IMR-90 (cell line): ENCODE measurements around the gene SCIN. TPM values are rescaled to one million over a fixed set of nuclear protein-coding genes. Genes with fewer than 3 reads are reported as not detected.

Experiments used
- ATAC-seq: fragments of 200-7000 bp; cut with Tn5 transposase; 2 replicates; pipeline ENCODE4 v1.9.1; 2020; ENCODE audit warnings: low read depth, mild to moderate bottlenecking, moderate library complexity
- BruUV-seq: library from RNA; stranded (reverse); fragments of 400-500 nt; replicated peaks from 2 replicates; lab custom pipeline; 2021; lab: Mats Ljungman, UMichigan
- CTCF ChIA-PET: fragments of 300-600 bp; formaldehyde crosslinking; extraction: SDS; loops from one replicate; lab custom pipeline; 2021; ENCODE audit warnings: antibody characterized with exemption; lab: Yijun Ruan, JAX
- POLR2A ChIA-PET: fragments of 300-600 bp; sonication (Branson Sonifier 250); formaldehyde crosslinking; loops from one replicate; lab custom pipeline; 2022; ENCODE audit warnings: antibody characterized with exemption; ENCODE audit not compliant: unreplicated experiment; lab: Charles Lee
- DNase-seq: peaks from one replicate; pipeline ENCODE4 v3.0.0; 2013
- H2AFZ ChIP-seq: replicated peaks from 2 replicates; pipeline ENCODE3; 2013; ENCODE audit warnings: low read length, mild to moderate bottlenecking; ENCODE audit not compliant: poor library complexity
- H2AK5ac ChIP-seq: 2 replicates; pipeline ENCODE4 v1.6.1; 2013; ENCODE audit warnings: low read depth, low read length, inconsistent platforms
- H2AK9ac ChIP-seq: replicated peaks from 2 replicates; pipeline ENCODE3; 2013; ENCODE audit warnings: mild to moderate bottlenecking, low read depth, low read length, moderate library complexity; ENCODE audit not compliant: poor library complexity
- H2BK120ac ChIP-seq: 2 replicates; pipeline ENCODE4 v1.6.1; 2013; ENCODE audit warnings: low read depth, low read length, inconsistent platforms
- H2BK15ac ChIP-seq: 3 replicates; pipeline ENCODE4 v1.6.1; 2013; ENCODE audit warnings: low read depth, low read length, inconsistent platforms
- H2BK20ac ChIP-seq: 2 replicates; pipeline ENCODE4 v1.6.1; 2013; ENCODE audit warnings: low read depth, mild to moderate bottlenecking, inconsistent platforms, low read length, moderate library complexity
- H2BK5ac ChIP-seq: 2 replicates; pipeline ENCODE4 v1.6.1; 2013; ENCODE audit warnings: mild to moderate bottlenecking, low read depth, low read length, inconsistent platforms; ENCODE audit not compliant: poor library complexity, severe bottlenecking
- H3K14ac ChIP-seq: replicated peaks from 2 replicates; pipeline ENCODE4 v1.6.1; 2013; ENCODE audit warnings: low read depth, low read length, inconsistent platforms
- H3K18ac ChIP-seq: 2 replicates; pipeline ENCODE4 v1.6.1; 2013; ENCODE audit warnings: low read depth, low read length, control low read depth
- H3K23ac ChIP-seq: 2 replicates; pipeline ENCODE4 v1.6.1; 2013; ENCODE audit warnings: low read depth, low read length, inconsistent platforms
- H3K27ac ChIP-seq: 2 replicates; pipeline ENCODE4 v1.5.1; 2013; ENCODE audit warnings: mild to moderate bottlenecking, control low read depth, low read length; ENCODE audit not compliant: insufficient read depth
- H3K27me3 ChIP-seq: 2 replicates; pipeline ENCODE4 v1.6.1; 2013; ENCODE audit warnings: low read length; ENCODE audit not compliant: control insufficient read depth, insufficient read depth
- H3K36me3 ChIP-seq: 2 replicates; pipeline ENCODE4 v1.6.1; 2013; ENCODE audit warnings: low read length, mixed read lengths; ENCODE audit not compliant: control insufficient read depth, insufficient read depth
- H3K4ac ChIP-seq: 2 replicates; pipeline ENCODE4 v1.6.1; 2013; ENCODE audit warnings: low read depth, low read length, inconsistent platforms
- H3K4me1 ChIP-seq: 2 replicates; pipeline ENCODE4 v1.6.1; 2013; ENCODE audit warnings: low read length, mixed read lengths; ENCODE audit not compliant: control insufficient read depth, insufficient read depth
- H3K4me2 ChIP-seq: 2 replicates; pipeline ENCODE4 v1.6.1; 2013; ENCODE audit warnings: low read depth, mild to moderate bottlenecking, control low read depth, low read length, moderate library complexity
- H3K4me3 ChIP-seq: 2 replicates; pipeline ENCODE4 v1.5.1; 2013; ENCODE audit warnings: low read depth, mild to moderate bottlenecking, control low read depth, low read length, moderate library complexity; ENCODE audit not compliant: insufficient read depth
- H3K56ac ChIP-seq: 2 replicates; pipeline ENCODE4 v1.6.1; 2013; ENCODE audit warnings: low read length, inconsistent platforms; ENCODE audit not compliant: insufficient read depth; ENCODE audit errors: extremely low read depth
- H3K79me1 ChIP-seq, 2 experiments: 2 replicates each; pipeline ENCODE4 v1.6.1; 2013; ENCODE audit warnings: low read length in 2 of 2, inconsistent platforms in 1 of 2, low read depth in 1 of 2
- H3K9ac ChIP-seq: 2 replicates; pipeline ENCODE4 v1.6.1; 2013; ENCODE audit warnings: low read depth, low read length, control low read depth
- H3K9me1 ChIP-seq: 2 replicates; pipeline ENCODE4 v1.6.1; 2013; ENCODE audit warnings: low read length, inconsistent platforms; ENCODE audit not compliant: insufficient read depth
- H3K9me3 ChIP-seq: 2 replicates; pipeline ENCODE4 v1.6.1; 2013; ENCODE audit warnings: low read length; ENCODE audit not compliant: control insufficient read depth, insufficient read depth
- H4K20me1 ChIP-seq: 2 replicates; pipeline ENCODE4 v1.6.1; 2013; ENCODE audit warnings: low read length, inconsistent platforms; ENCODE audit not compliant: insufficient read depth
- H4K5ac ChIP-seq: 2 replicates; pipeline ENCODE4 v1.6.1; 2013; ENCODE audit warnings: mild to moderate bottlenecking, low read depth, low read length, control low read depth
- H4K8ac ChIP-seq, 2 experiments: 2 replicates each; pipeline ENCODE4 v1.6.1; 2013; ENCODE audit warnings: low read depth in 2 of 2, low read length in 2 of 2, control low read depth in 1 of 2, inconsistent platforms in 1 of 2
- H4K91ac ChIP-seq: 2 replicates; pipeline ENCODE4 v1.6.1; 2013; ENCODE audit warnings: low read depth, low read length, inconsistent platforms; ENCODE audit not compliant: insufficient read depth
- BHLHE40 ChIP-seq: fragments of 150-350 bp; IDR thresholded peaks from 2 replicates; pipeline ENCODE4 v1.6.1; 2016; ENCODE audit warnings: mild to moderate bottlenecking, low read depth, low read length
- CEBPB ChIP-seq: IDR thresholded peaks from 2 replicates; pipeline ENCODE4 v1.6.1; 2012; ENCODE audit warnings: low read depth, low read length, improper control_type of control experiment
- CHD1 ChIP-seq: IDR thresholded peaks from 2 replicates; pipeline ENCODE4 v1.6.1; 2012; ENCODE audit warnings: low read depth, low read length, improper control_type of control experiment
- FOS ChIP-seq: fragments of 150-350 bp; IDR thresholded peaks from 2 replicates; pipeline ENCODE4 v1.6.1; 2016; ENCODE audit warnings: low read depth, low read length
- MAFK ChIP-seq: IDR thresholded peaks from 2 replicates; pipeline ENCODE4 v1.6.1; 2012; ENCODE audit warnings: low read depth, low read length, improper control_type of control experiment
- MAZ ChIP-seq: IDR thresholded peaks from 2 replicates; pipeline ENCODE4 v1.6.1; 2012; ENCODE audit warnings: low read depth, mild to moderate bottlenecking, low read length, improper control_type of control experiment, moderate library complexity, borderline replicate concordance
- MXI1 ChIP-seq: IDR thresholded peaks from 2 replicates; pipeline ENCODE4 v1.6.1; 2012; ENCODE audit warnings: low read depth, mild to moderate bottlenecking, low read length, moderate library complexity, borderline replicate concordance
- NFE2L2 ChIP-seq: fragments of 150-350 bp; IDR thresholded peaks from 2 replicates; pipeline ENCODE4 v1.6.1; 2016; ENCODE audit warnings: low read depth, mild to moderate bottlenecking, low read length
- POLR2A ChIP-seq: IDR thresholded peaks from 2 replicates; pipeline ENCODE4 v1.6.1; 2012; ENCODE audit warnings: mild to moderate bottlenecking, low read depth, low read length
- RAD21 ChIP-seq: IDR thresholded peaks from 2 replicates; pipeline ENCODE4 v1.6.1; 2012; ENCODE audit warnings: low read length, improper control_type of control experiment
- RFX5 ChIP-seq: IDR thresholded peaks from 2 replicates; pipeline ENCODE4 v1.8.0; 2012; ENCODE audit warnings: low read depth, mild to moderate bottlenecking, low read length, moderate library complexity
- SMC3 ChIP-seq: fragments of 150-350 bp; IDR thresholded peaks from 2 replicates; pipeline ENCODE4 v1.6.1; 2016; ENCODE audit warnings: low read depth, mild to moderate bottlenecking, antibody characterized with exemption, low read length, moderate library complexity
- dilution Hi-C: fragments of 300-500 bp; cut with HindIII; formaldehyde crosslinking; loops from one replicate; pipeline ENCODE4 v1.14.3; 2018; ENCODE audit warnings: low sequenced_read_pairs; ENCODE audit not compliant: unreplicated experiment
- in situ Hi-C: fragments of 300-500 bp; cut with MboI; formaldehyde crosslinking; loops from 3 replicates; pipeline ENCODE4 v1.14.3; 2019; ENCODE audit warnings: low sequenced_read_pairs, inconsistent platforms, mixed read lengths
- intact Hi-C: fragments of 100-400 bp; cut with micrococcal nuclease; formaldehyde crosslinking; loops from 2 replicates; pipeline ENCODE4 v1.10.0; 2022
- polyA plus RNA-seq, 3 experiments: library from polyadenylated mRNA; depleted of rRNA; stranded (reverse); fragments of >200 nt; gene quantifications; 2 replicates each; pipeline ENCODE4 v1.2.3, GENCODE V29; 2012; ENCODE audit warnings: low replicate concordance in 1 of 3
- total RNA-seq: library from RNA; depleted of rRNA; stranded (reverse); fragments of >200 nt; gene quantifications from 2 replicates; pipeline ENCODE4 v1.2.3, GENCODE V29; 2012
- TF ChIP-seq, protein P1 (sequence below): fragments of 150-350 bp; IDR thresholded peaks from 2 replicates; pipeline ENCODE4 v1.6.1; 2016; ENCODE audit warnings: low read depth, mild to moderate bottlenecking, low read length, moderate library complexity, borderline replicate concordance
- TF ChIP-seq, protein P2 (sequence below): fragments of 150-350 bp; IDR thresholded peaks from 2 replicates; pipeline ENCODE4 v1.6.1; 2017; ENCODE audit warnings: mild to moderate bottlenecking, antibody characterized with exemption, low read length, low read depth
- TF ChIP-seq, protein P3 (sequence below): conservative IDR thresholded peaks from 2 replicates; pipeline ENCODE4 v1.5.1; 2012; ENCODE audit warnings: mild to moderate bottlenecking, low read depth, low read length, improper control_type of control experiment

SCIN gene
- total and polyA plus RNA-seq, 2 of the 4 experiments (the other 2 are of a cell fraction) = under 0.01 to 0.05 TPM

DNA sequence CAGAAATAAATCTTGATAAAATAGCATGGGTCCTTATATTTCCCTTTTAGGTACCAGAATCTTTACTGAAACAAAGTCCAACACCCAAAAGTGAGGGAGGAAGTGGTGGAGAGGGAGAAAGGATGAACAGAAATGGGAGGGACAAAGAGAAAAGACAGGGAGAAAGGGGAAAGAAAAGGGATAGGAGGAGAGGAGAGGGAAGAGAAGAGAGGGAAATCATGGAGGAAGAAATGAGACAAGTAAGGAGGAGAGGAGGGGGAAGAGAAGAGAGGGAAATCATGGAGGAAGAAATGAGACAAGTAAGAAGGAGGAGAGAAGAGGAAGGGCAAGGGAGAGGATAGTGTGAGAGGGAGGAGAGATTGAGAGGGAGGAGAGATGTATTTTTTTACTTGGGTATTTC lies 66.8 kb downstream of the SCIN start:
- Histone ChIP-seq H3K27ac (no peak overlapping the region), H2AK9ac (no peak overlapping the region), H3K9me1 (no peaks in the 10 kb centered on the region), H3K79me1 (no peaks in the 10 kb centered on the region), H3K4me3 (no peak overlapping the region), H3K18ac (no peak overlapping the region), H3K9me3 (no peaks in the 10 kb centered on the region), H3K4me2 (no peak overlapping the region), H4K5ac (no peak overlapping the region), H2BK120ac (no peak overlapping the region), H2BK5ac (no peak overlapping the region), H3K9ac (no peak overlapping the region), H3K23ac (no peak overlapping the region), H3K36me3 (no peaks in the 10 kb centered on the region), H4K91ac (no peak overlapping the region), H3K56ac (no peak overlapping the region), H2BK15ac (no peak overlapping the region), H3K4me1 (no peaks in the 10 kb centered on the region), H4K8ac (no peak overlapping the region), H2AK5ac (no peak overlapping the region), H2BK20ac (no peak overlapping the region), H4K20me1 (no peaks in the 10 kb centered on the region), H3K4ac (no peak overlapping the region), H2AFZ (no peak overlapping the region), H3K27me3 (no peaks in the 10 kb centered on the region; the same call in 1 of the 2 replicates), H3K14ac (no peak overlapping the region)
- CTCF ChIA-PET = interaction anchor here (0.6 to 0.7 kb wide), 2 partner anchors 583 to 626 kb away, joined by 3 read pairs; no protein-coding TSS in a partner anchor
- no TSS peak for BruUV-seq
- ATAC-seq (no peak), DNase-seq (no peak)
- POLR2A ChIA-PET = no interaction called here
- in situ Hi-C loops (no loop called here), dilution Hi-C loops (no loop called here), intact Hi-C loops (no loop called here)
- TF ChIP-seq NFE2L2 = no peak
- TF ChIP-seq MXI1 = no peak
- no peak for TF ChIP-seq CHD1
- no peak for TF ChIP-seq MAFK
- TF ChIP-seq POLR2A = no peak
- no peak for TF ChIP-seq RFX5
- TF ChIP-seq, protein P1, sequence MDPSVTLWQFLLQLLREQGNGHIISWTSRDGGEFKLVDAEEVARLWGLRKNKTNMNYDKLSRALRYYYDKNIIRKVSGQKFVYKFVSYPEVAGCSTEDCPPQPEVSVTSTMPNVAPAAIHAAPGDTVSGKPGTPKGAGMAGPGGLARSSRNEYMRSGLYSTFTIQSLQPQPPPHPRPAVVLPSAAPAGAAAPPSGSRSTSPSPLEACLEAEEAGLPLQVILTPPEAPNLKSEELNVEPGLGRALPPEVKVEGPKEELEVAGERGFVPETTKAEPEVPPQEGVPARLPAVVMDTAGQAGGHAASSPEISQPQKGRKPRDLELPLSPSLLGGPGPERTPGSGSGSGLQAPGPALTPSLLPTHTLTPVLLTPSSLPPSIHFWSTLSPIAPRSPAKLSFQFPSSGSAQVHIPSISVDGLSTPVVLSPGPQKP = no peak
- no peak for TF ChIP-seq MAZ
- TF ChIP-seq, protein P2, sequence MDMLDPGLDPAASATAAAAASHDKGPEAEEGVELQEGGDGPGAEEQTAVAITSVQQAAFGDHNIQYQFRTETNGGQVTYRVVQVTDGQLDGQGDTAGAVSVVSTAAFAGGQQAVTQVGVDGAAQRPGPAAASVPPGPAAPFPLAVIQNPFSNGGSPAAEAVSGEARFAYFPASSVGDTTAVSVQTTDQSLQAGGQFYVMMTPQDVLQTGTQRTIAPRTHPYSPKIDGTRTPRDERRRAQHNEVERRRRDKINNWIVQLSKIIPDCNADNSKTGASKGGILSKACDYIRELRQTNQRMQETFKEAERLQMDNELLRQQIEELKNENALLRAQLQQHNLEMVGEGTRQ = no peak
- TF ChIP-seq, protein P3, sequence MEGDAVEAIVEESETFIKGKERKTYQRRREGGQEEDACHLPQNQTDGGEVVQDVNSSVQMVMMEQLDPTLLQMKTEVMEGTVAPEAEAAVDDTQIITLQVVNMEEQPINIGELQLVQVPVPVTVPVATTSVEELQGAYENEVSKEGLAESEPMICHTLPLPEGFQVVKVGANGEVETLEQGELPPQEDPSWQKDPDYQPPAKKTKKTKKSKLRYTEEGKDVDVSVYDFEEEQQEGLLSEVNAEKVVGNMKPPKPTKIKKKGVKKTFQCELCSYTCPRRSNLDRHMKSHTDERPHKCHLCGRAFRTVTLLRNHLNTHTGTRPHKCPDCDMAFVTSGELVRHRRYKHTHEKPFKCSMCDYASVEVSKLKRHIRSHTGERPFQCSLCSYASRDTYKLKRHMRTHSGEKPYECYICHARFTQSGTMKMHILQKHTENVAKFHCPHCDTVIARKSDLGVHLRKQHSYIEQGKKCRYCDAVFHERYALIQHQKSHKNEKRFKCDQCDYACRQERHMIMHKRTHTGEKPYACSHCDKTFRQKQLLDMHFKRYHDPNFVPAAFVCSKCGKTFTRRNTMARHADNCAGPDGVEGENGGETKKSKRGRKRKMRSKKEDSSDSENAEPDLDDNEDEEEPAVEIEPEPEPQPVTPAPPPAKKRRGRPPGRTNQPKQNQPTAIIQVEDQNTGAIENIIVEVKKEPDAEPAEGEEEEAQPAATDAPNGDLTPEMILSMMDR = no peak
- no peak for TF ChIP-seq CEBPB
- TF ChIP-seq FOS = no peak
- no peak for TF ChIP-seq BHLHE40
- TF ChIP-seq RAD21 = no peak
- no peak for TF ChIP-seq SMC3
